ENCODE data around the gene GRIP1. TPM values are rescaled to one million over a fixed set of nuclear protein-coding genes. Genes with fewer than 3 reads are reported as not detected.
A peak's percentile ranks its signal among the peaks of the same experiment; 100 is the strongest.

The GRIP1 gene
- total and polyA plus RNA-seq, 2 donors (not counting 1 experiment from before 2014, with no cell fraction given) = 0.12 TPM; not detected in 1

- Histone ChIP-seq H3K9ac (ENCODE audit: insufficient read depth, low read length) (no peak overlapping the region), H3K27ac (ENCODE audit: insufficient read depth, low read length) (no peak overlapping the region), H3K79me2 (ENCODE audit: control insufficient read depth, insufficient read depth, low read length) (no peaks in the 10 kb centered on the region), H3K4me2 (ENCODE audit: extremely low read depth, insufficient read depth, low read length) (no peak overlapping the region), H3K27me3 (ENCODE audit: control insufficient read depth, insufficient read depth, low read length) (no peaks in the 10 kb centered on the region), H3K9me3 (ENCODE audit: control insufficient read depth, insufficient read depth, low read depth, low read length) (no peaks in the 10 kb centered on the region), H3K36me3 (ENCODE audit: control insufficient read depth, insufficient read depth, low read length) (no peaks in the 10 kb centered on the region), H3K4me1 (ENCODE audit: control insufficient read depth, extremely low read depth, insufficient read depth, low read length) (no peaks in the 10 kb centered on the region), H3K4me3 (replicated peaks in 1 of 4; ENCODE audit: control extremely low read depth in 1 of 4, insufficient read depth in 1 of 4, low read depth in 3 of 4, low read length in 4 of 4) (no peak overlapping the region), H2AFZ (ENCODE audit: low read length) (no peak overlapping the region), H4K20me1 (ENCODE audit: control insufficient read depth, extremely low read depth, insufficient read depth, low read length) (no peaks in the 10 kb centered on the region)
- DNase-seq (ENCODE audit: low read depth in 2 of 2) = no peak
- TF ChIP-seq EZH2 (IDR thresholded peaks at IDR 0.05; ENCODE audit: low read length, missing control alignments) = no peak
- TF ChIP-seq CTCF (conservative IDR thresholded peaks at IDR 0.05 in 1 of 2, IDR thresholded peaks at IDR 0.05 in 1 of 2; ENCODE audit: low read depth in 1 of 2, low read length in 2 of 2) = no peak
These were observed 260.0 kb downstream of the GRIP1 start for GRCh38 chr12:66418908-66419307.

GRCh38 chr12:66417217-66417616 is 261.7 kb downstream of the GRIP1 start:
- no peaks in the 10 kb centered on the region for H4K20me1 ChIP-seq (ENCODE audit: control insufficient read depth, extremely low read depth, insufficient read depth, low read length)
- H3K4me2 ChIP-seq (ENCODE audit: extremely low read depth, insufficient read depth, low read length) = no peak overlapping the region
- H2AFZ ChIP-seq (ENCODE audit: low read length) = no peak overlapping the region
- no peak overlapping the region for H3K27ac ChIP-seq (ENCODE audit: insufficient read depth, low read length)
- no peaks in the 10 kb centered on the region for H3K4me1 ChIP-seq (ENCODE audit: control insufficient read depth, extremely low read depth, insufficient read depth, low read length)
- no peak overlapping the region for H3K4me3 ChIP-seq (replicated peaks in 1 of 4; ENCODE audit: control extremely low read depth in 1 of 4, insufficient read depth in 1 of 4, low read depth in 3 of 4, low read length in 4 of 4)
- no peaks in the 10 kb centered on the region for H3K79me2 ChIP-seq (ENCODE audit: control insufficient read depth, insufficient read depth, low read length)
- DNase-seq (ENCODE audit: low read depth in 2 of 2) = no peak
- no peak overlapping the region for H3K9ac ChIP-seq (ENCODE audit: insufficient read depth, low read length)
- H3K9me3 ChIP-seq (ENCODE audit: control insufficient read depth, insufficient read depth, low read depth, low read length) = no peaks in the 10 kb centered on the region
- TF ChIP-seq CTCF (conservative IDR thresholded peaks at IDR 0.05 in 1 of 2, IDR thresholded peaks at IDR 0.05 in 1 of 2; ENCODE audit: low read depth in 1 of 2, low read length in 2 of 2) (no peak), EZH2 (IDR thresholded peaks at IDR 0.05; ENCODE audit: low read length, missing control alignments) (no peak)
- no peaks in the 10 kb centered on the region for H3K36me3 ChIP-seq (ENCODE audit: control insufficient read depth, insufficient read depth, low read length)
- no peaks in the 10 kb centered on the region for H3K27me3 ChIP-seq (ENCODE audit: control insufficient read depth, insufficient read depth, low read length)

GRCh38 chr12:66409195-66409871 is 269.5 kb downstream of the GRIP1 start:
- H3K36me3 ChIP-seq (ENCODE audit: control insufficient read depth, insufficient read depth, low read length) = no peaks in the 10 kb centered on the region
- no peak overlapping the region for H3K27ac ChIP-seq (ENCODE audit: insufficient read depth, low read length)
- H3K9ac ChIP-seq (ENCODE audit: insufficient read depth, low read length) = no peak overlapping the region
- no peaks in the 10 kb centered on the region for H3K9me3 ChIP-seq (ENCODE audit: control insufficient read depth, insufficient read depth, low read depth, low read length)
- H2AFZ ChIP-seq (ENCODE audit: low read length) = no peak overlapping the region
- no peak overlapping the region for H3K4me2 ChIP-seq (ENCODE audit: extremely low read depth, insufficient read depth, low read length)
- no peak overlapping the region for H3K4me3 ChIP-seq (replicated peaks in 1 of 4; ENCODE audit: control extremely low read depth in 1 of 4, insufficient read depth in 1 of 4, low read depth in 3 of 4, low read length in 4 of 4)
- peak; percentile 52 to 81 for DNase-seq (ENCODE audit: low read depth in 2 of 2)
- H4K20me1 ChIP-seq (ENCODE audit: control insufficient read depth, extremely low read depth, insufficient read depth, low read length) = no peaks in the 10 kb centered on the region
- H3K4me1 ChIP-seq (ENCODE audit: control insufficient read depth, extremely low read depth, insufficient read depth, low read length) = no peaks in the 10 kb centered on the region
- H3K27me3 ChIP-seq (ENCODE audit: control insufficient read depth, insufficient read depth, low read length) = no peaks in the 10 kb centered on the region
- H3K79me2 ChIP-seq (ENCODE audit: control insufficient read depth, insufficient read depth, low read length) = no peaks in the 10 kb centered on the region
- peak; percentile 79 to 86 for TF ChIP-seq CTCF (conservative IDR thresholded peaks at IDR 0.05 in 1 of 2, IDR thresholded peaks at IDR 0.05 in 1 of 2; ENCODE audit: low read depth in 1 of 2, low read length in 2 of 2)
- no peak for TF ChIP-seq EZH2 (IDR thresholded peaks at IDR 0.05; ENCODE audit: low read length, missing control alignments)
